ENCODE measurements around the gene RGS6. TPM values are rescaled to one million over a fixed set of nuclear protein-coding genes. Genes with fewer than 3 reads are reported as not detected.

RGS6 gene
- total RNA-seq, 2 experiments from 2014 or later = 0.10 to 0.44 TPM

- no peak overlapping the region for H3K27ac Mint-ChIP-seq
- H3K9me3 Mint-ChIP-seq = no peaks in the 10 kb centered on the region
- H3K4me1 Mint-ChIP-seq = peaks cover 5% of the 10 kb centered on the region
- peaks cover 1% of the 10 kb centered on the region for H3K36me3 Mint-ChIP-seq
- peaks cover 46% of the 10 kb centered on the region for H3K27me3 Mint-ChIP-seq
- no peak overlapping the region for H3K4me3 Mint-ChIP-seq
- DNase-seq = no peak
Observed at GRCh38 chr14:72023128-72024042, 91.2 kb downstream of the RGS6 start.

- Mint-ChIP-seq H3K4me3 (no peak overlapping the region), H3K9me3 (no peaks in the 10 kb centered on the region), H3K36me3 (no peaks in the 10 kb centered on the region), H3K27me3 (peaks cover 43% of the 10 kb centered on the region), H3K27ac (no peak overlapping the region), H3K4me1 (peaks cover 5% of the 10 kb centered on the region)
- peak; percentile 19 for DNase-seq
Observed at GRCh38 chr14:72024043-72024407, 91.8 kb downstream of the RGS6 start.

- H3K9me3 Mint-ChIP-seq = no peaks in the 10 kb centered on the region
- H3K4me3 Mint-ChIP-seq = no peak overlapping the region
- peaks cover 38% of the 10 kb centered on the region for H3K27me3 Mint-ChIP-seq
- peaks cover 5% of the 10 kb centered on the region for H3K4me1 Mint-ChIP-seq
- H3K27ac Mint-ChIP-seq = no peak overlapping the region
- DNase-seq = no peak
- H3K36me3 Mint-ChIP-seq = no peaks in the 10 kb centered on the region
Observed at GRCh38 chr14:72024504-72024903, 92.3 kb downstream of the RGS6 start.

GRCh38 chr14:72026536-72026935, 94.3 kb downstream of the RGS6 start:
- H3K9me3 Mint-ChIP-seq = peaks cover 4% of the 10 kb centered on the region

GRCh38 chr14:72027061-72027460, 94.8 kb downstream of the RGS6 start:
- H3K9me3 Mint-ChIP-seq = peaks cover 4% of the 10 kb centered on the region
- H3K36me3 Mint-ChIP-seq = no peaks in the 10 kb centered on the region
- no peak overlapping the region for H3K27ac Mint-ChIP-seq
- peaks cover 5% of the 10 kb centered on the region for H3K4me1 Mint-ChIP-seq
- DNase-seq = no peak
- no peak overlapping the region for H3K4me3 Mint-ChIP-seq
- H3K27me3 Mint-ChIP-seq = peaks cover 20% of the 10 kb centered on the region

More at GRCh38 chr14:72026536-72026935, 94.3 kb downstream of the RGS6 start:
- peaks cover 25% of the 10 kb centered on the region for H3K27me3 Mint-ChIP-seq
- H3K4me3 Mint-ChIP-seq = no peak overlapping the region
- no peak for DNase-seq
- peaks cover 5% of the 10 kb centered on the region for H3K4me1 Mint-ChIP-seq
- no peaks in the 10 kb centered on the region for H3K36me3 Mint-ChIP-seq
- no peak overlapping the region for H3K27ac Mint-ChIP-seq

GRCh38 chr14:72033365-72033764, 101.1 kb downstream of the RGS6 start:
- no peak for DNase-seq
- no peak overlapping the region for H3K27ac Mint-ChIP-seq
- H3K9me3 Mint-ChIP-seq = peaks cover 4% of the 10 kb centered on the region
- H3K36me3 Mint-ChIP-seq = no peaks in the 10 kb centered on the region
- no peak overlapping the region for H3K4me3 Mint-ChIP-seq
- no peaks in the 10 kb centered on the region for H3K4me1 Mint-ChIP-seq
- peaks cover 10% of the 10 kb centered on the region for H3K27me3 Mint-ChIP-seq

GRCh38 chr14:72040528-72040927, 108.3 kb downstream of the RGS6 start:
- Mint-ChIP-seq H3K4me3 (no peak overlapping the region), H3K36me3 (peaks cover 5% of the 10 kb centered on the region), H3K27ac (no peak overlapping the region), H3K27me3 (peaks cover 54% of the 10 kb centered on the region), H3K9me3 (peaks cover 17% of the 10 kb centered on the region), H3K4me1 (no peaks in the 10 kb centered on the region)
- DNase-seq = no peak

GRCh38 chr14:72045271-72045670, 113.0 kb downstream of the RGS6 start:
- peaks cover 11% of the 10 kb centered on the region for H3K9me3 Mint-ChIP-seq
- peaks cover 4% of the 10 kb centered on the region for H3K36me3 Mint-ChIP-seq
- no peak overlapping the region for H3K4me3 Mint-ChIP-seq
- no peak overlapping the region for H3K27ac Mint-ChIP-seq
- peaks cover 12% of the 10 kb centered on the region for H3K4me1 Mint-ChIP-seq
- peaks cover 61% of the 10 kb centered on the region for H3K27me3 Mint-ChIP-seq
- no peak for DNase-seq

- H3K36me3 Mint-ChIP-seq = no peaks in the 10 kb centered on the region
- peaks cover 12% of the 10 kb centered on the region for H3K4me1 Mint-ChIP-seq
- H3K27me3 Mint-ChIP-seq = peaks cover 63% of the 10 kb centered on the region
- peaks cover 7% of the 10 kb centered on the region for H3K9me3 Mint-ChIP-seq
- H3K27ac Mint-ChIP-seq = no peak overlapping the region
- DNase-seq = no peak
- no peak overlapping the region for H3K4me3 Mint-ChIP-seq
Observed at GRCh38 chr14:72045885-72046284, 113.7 kb downstream of the RGS6 start.

GRCh38 chr14:72049462-72049861, 117.2 kb downstream of the RGS6 start:
- Mint-ChIP-seq H3K27ac (no peak overlapping the region), H3K27me3 (peaks cover 61% of the 10 kb centered on the region), H3K36me3 (no peaks in the 10 kb centered on the region), H3K9me3 (no peaks in the 10 kb centered on the region), H3K4me1 (peaks cover 12% of the 10 kb centered on the region), H3K4me3 (no peak overlapping the region)
- DNase-seq = peak; percentile 40

GRCh38 chr14:72052356-72052755, 120.1 kb downstream of the RGS6 start:
- H3K4me3 Mint-ChIP-seq = no peak overlapping the region
- peaks cover 13% of the 10 kb centered on the region for H3K4me1 Mint-ChIP-seq
- peaks cover 41% of the 10 kb centered on the region for H3K27me3 Mint-ChIP-seq
- H3K9me3 Mint-ChIP-seq = no peaks in the 10 kb centered on the region
- DNase-seq = no peak
- H3K27ac Mint-ChIP-seq = no peak overlapping the region
- H3K36me3 Mint-ChIP-seq = no peaks in the 10 kb centered on the region

- H3K27me3 Mint-ChIP-seq = peaks cover 41% of the 10 kb centered on the region
- H3K36me3 Mint-ChIP-seq = no peaks in the 10 kb centered on the region
- no peaks in the 10 kb centered on the region for H3K9me3 Mint-ChIP-seq
- no peak for DNase-seq
- H3K4me3 Mint-ChIP-seq = no peak overlapping the region
- H3K4me1 Mint-ChIP-seq = peaks cover 11% of the 10 kb centered on the region
- no peak overlapping the region for H3K27ac Mint-ChIP-seq
Observed at GRCh38 chr14:72053651-72054050, 121.4 kb downstream of the RGS6 start.

GRCh38 chr14:72054911-72055310, 122.7 kb downstream of the RGS6 start:
- Mint-ChIP-seq H3K36me3 (no peaks in the 10 kb centered on the region), H3K4me3 (no peak overlapping the region), H3K27me3 (peaks cover 32% of the 10 kb centered on the region), H3K27ac (no peak overlapping the region), H3K4me1 (peaks cover 2% of the 10 kb centered on the region), H3K9me3 (no peaks in the 10 kb centered on the region)
- no peak for DNase-seq

GRCh38 chr14:72057701-72058285, 125.6 kb downstream of the RGS6 start:
- H3K27ac Mint-ChIP-seq = no peak overlapping the region
- no peaks in the 10 kb centered on the region for H3K9me3 Mint-ChIP-seq
- peaks cover 2% of the 10 kb centered on the region for H3K4me1 Mint-ChIP-seq
- no peak overlapping the region for H3K4me3 Mint-ChIP-seq
- no peaks in the 10 kb centered on the region for H3K36me3 Mint-ChIP-seq
- DNase-seq = no peak
- H3K27me3 Mint-ChIP-seq = peaks cover 17% of the 10 kb centered on the region

GRCh38 chr14:72060460-72060859, 128.2 kb downstream of the RGS6 start:
- H3K27ac Mint-ChIP-seq = no peak overlapping the region
- no peaks in the 10 kb centered on the region for H3K36me3 Mint-ChIP-seq
- no peaks in the 10 kb centered on the region for H3K9me3 Mint-ChIP-seq
- no peak overlapping the region for H3K4me3 Mint-ChIP-seq
- peaks cover 4% of the 10 kb centered on the region for H3K27me3 Mint-ChIP-seq
- H3K4me1 Mint-ChIP-seq = no peaks in the 10 kb centered on the region
- no peak for DNase-seq

- no peak for DNase-seq
- Mint-ChIP-seq H3K9me3 (no peaks in the 10 kb centered on the region), H3K4me3 (no peak overlapping the region), H3K36me3 (no peaks in the 10 kb centered on the region), H3K4me1 (no peaks in the 10 kb centered on the region), H3K27me3 (peaks cover 4% of the 10 kb centered on the region), H3K27ac (no peak overlapping the region)
Observed at GRCh38 chr14:72060917-72061316, 128.7 kb downstream of the RGS6 start.

All from activated naive CD8-positive, alpha-beta T cell treated with anti-CD3 and anti-CD28 coated beads for 36 hours (primary cell).